Prostate gland (tissue), 2 donors: ENCODE measurements around the gene SESN1.

ENCODE experiments used
- CTCF ChIP-seq, 4 experiments: fragments of 200-600 bp in 2 of 4; fragments of 450-650 bp in 2 of 4; sonication (generic) in 2 of 4; IDR thresholded peaks; 1 replicate in 3 of 4; 2 replicates in 1 of 4; pipeline ENCODE4 v1.5.1; 2016 to 2019; ENCODE audit warnings: antibody characterized with exemption in 4 of 4, mild to moderate bottlenecking in 2 of 4, moderate library complexity in 2 of 4
- POLR2AphosphoS5 ChIP-seq: sonication (generic); formaldehyde crosslinking; IDR thresholded peaks from one replicate; pipeline ENCODE4 v1.6.1; 2017; ENCODE audit warnings: antibody characterized with exemption

- TF ChIP-seq CTCF (IDR thresholded peaks at IDR 0.05) = no peak
- no peak for TF ChIP-seq POLR2AphosphoS5
These were observed 79.5 kb downstream of the SESN1 start for GRCh38 chr6:109015176-109015575.
